ENCODE results near the gene TPCN2. TPM values are rescaled to one million over a fixed set of nuclear protein-coding genes. Genes with fewer than 3 reads are reported as not detected.

The TPCN2 gene
- total and polyA plus RNA-seq, 9 of the 15 experiments (the other 6 are each of a cell fraction or from before 2014, with no cell fraction given), result 0.66 to 10.2 (median 4.6) TPM

DNA sequence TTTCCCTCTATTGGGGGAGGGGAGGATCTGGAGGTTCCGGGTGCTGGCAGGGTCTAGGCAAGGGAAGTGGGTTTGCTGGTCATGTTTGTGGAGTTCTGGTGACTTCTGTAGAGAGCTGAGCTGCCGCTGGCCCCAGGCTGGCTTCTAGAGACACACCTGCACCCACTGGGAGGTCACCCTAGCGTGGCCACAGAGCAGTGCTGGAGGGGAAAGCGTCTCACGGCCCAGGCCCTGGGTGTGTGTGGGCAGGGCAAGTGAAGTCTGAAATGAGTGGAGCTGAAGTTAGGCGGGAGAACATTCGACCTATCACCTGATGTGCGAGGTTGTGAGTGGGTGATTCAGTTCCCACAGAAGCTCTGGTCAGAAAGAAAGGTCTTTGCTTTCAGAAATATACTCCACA, 134.9 kb downstream of the TPCN2 start:
- 6% methylated on average over 8 of the region's 8 CpGs for WGBS (ENCODE audit: insufficient coverage, low coverage, missing lambda C conversion rate)
- in situ Hi-C loops (cut with MboI), result no loop called here
- H3K36me3 ChIP-seq (ENCODE audit: control insufficient read depth, insufficient read depth, low read length), result no peaks in the 10 kb centered on the region
- no peak overlapping the region for H3K4me2 ChIP-seq (ENCODE audit: insufficient read depth, low read length)
- H3K4me1 ChIP-seq (replicated peaks in 1 of 2; ENCODE audit: control insufficient read depth in 2 of 2, insufficient read depth in 2 of 2, low read length in 2 of 2), result peaks cover 0 to 7% of the 10 kb centered on the region in 2 experiments; a peak in 3 of 5 replicates
- no peaks in the 10 kb centered on the region for H3K79me2 ChIP-seq (ENCODE audit: control insufficient read depth, insufficient read depth, low read length)
- H4K20me1 ChIP-seq (replicated peaks; ENCODE audit: control insufficient read depth, insufficient read depth, low read length), result no peaks in the 10 kb centered on the region
- no peak for DNase-seq (ENCODE audit: extremely low read depth in 1 of 4, low spot score in 3 of 4)
- no peak for FAIRE-seq
- TF ChIP-seq, protein P1, sequence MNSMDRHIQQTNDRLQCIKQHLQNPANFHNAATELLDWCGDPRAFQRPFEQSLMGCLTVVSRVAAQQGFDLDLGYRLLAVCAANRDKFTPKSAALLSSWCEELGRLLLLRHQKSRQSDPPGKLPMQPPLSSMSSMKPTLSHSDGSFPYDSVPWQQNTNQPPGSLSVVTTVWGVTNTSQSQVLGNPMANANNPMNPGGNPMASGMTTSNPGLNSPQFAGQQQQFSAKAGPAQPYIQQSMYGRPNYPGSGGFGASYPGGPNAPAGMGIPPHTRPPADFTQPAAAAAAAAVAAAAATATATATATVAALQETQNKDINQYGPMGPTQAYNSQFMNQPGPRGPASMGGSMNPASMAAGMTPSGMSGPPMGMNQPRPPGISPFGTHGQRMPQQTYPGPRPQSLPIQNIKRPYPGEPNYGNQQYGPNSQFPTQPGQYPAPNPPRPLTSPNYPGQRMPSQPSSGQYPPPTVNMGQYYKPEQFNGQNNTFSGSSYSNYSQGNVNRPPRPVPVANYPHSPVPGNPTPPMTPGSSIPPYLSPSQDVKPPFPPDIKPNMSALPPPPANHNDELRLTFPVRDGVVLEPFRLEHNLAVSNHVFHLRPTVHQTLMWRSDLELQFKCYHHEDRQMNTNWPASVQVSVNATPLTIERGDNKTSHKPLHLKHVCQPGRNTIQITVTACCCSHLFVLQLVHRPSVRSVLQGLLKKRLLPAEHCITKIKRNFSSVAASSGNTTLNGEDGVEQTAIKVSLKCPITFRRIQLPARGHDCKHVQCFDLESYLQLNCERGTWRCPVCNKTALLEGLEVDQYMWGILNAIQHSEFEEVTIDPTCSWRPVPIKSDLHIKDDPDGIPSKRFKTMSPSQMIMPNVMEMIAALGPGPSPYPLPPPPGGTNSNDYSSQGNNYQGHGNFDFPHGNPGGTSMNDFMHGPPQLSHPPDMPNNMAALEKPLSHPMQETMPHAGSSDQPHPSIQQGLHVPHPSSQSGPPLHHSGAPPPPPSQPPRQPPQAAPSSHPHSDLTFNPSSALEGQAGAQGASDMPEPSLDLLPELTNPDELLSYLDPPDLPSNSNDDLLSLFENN (IDR thresholded peaks at IDR 0.05; ENCODE audit: low read depth in 2 of 2, low read length in 2 of 2), result no peak
- TF ChIP-seq ZNF707 (CRISPR knock-in tag; conservative IDR thresholded peaks at IDR 0.05) (no peak), ZNF24 (IDR thresholded peaks at IDR 0.05) (no peak), HMG20B (CRISPR knock-in tag; IDR thresholded peaks at IDR 0.05) (no peak), NR1H2 (CRISPR knock-in tag; IDR thresholded peaks at IDR 0.05) (no peak)
- TF ChIP-seq, protein P2, sequence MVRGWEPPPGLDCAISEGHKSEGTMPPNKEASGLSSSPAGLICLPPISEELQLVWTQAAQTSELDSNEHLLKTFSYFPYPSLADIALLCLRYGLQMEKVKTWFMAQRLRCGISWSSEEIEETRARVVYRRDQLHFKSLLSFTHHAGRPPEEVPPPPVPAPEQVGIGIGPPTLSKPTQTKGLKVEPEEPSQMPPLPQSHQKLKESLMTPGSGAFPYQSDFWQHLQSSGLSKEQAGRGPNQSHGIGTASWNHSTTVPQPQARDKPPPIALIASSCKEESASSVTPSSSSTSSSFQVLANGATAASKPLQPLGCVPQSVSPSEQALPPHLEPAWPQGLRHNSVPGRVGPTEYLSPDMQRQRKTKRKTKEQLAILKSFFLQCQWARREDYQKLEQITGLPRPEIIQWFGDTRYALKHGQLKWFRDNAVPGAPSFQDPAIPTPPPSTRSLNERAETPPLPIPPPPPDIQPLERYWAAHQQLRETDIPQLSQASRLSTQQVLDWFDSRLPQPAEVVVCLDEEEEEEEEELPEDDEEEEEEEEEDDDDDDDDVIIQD (CRISPR knock-in tag; IDR thresholded peaks at IDR 0.05), result no peak
- TF ChIP-seq, protein P3, sequence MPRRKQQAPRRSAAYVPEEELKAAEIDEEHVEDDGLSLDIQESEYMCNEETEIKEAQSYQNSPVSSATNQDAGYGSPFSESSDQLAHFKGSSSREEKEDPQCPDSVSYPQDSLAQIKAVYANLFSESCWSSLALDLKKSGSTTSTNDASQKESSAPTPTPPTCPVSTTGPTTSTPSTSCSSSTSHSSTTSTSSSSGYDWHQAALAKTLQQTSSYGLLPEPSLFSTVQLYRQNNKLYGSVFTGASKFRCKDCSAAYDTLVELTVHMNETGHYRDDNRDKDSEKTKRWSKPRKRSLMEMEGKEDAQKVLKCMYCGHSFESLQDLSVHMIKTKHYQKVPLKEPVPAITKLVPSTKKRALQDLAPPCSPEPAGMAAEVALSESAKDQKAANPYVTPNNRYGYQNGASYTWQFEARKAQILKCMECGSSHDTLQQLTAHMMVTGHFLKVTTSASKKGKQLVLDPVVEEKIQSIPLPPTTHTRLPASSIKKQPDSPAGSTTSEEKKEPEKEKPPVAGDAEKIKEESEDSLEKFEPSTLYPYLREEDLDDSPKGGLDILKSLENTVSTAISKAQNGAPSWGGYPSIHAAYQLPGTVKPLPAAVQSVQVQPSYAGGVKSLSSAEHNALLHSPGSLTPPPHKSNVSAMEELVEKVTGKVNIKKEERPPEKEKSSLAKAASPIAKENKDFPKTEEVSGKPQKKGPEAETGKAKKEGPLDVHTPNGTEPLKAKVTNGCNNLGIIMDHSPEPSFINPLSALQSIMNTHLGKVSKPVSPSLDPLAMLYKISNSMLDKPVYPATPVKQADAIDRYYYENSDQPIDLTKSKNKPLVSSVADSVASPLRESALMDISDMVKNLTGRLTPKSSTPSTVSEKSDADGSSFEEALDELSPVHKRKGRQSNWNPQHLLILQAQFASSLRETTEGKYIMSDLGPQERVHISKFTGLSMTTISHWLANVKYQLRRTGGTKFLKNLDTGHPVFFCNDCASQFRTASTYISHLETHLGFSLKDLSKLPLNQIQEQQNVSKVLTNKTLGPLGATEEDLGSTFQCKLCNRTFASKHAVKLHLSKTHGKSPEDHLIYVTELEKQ (CRISPR knock-in tag; IDR thresholded peaks at IDR 0.05), result no peak
- no peak overlapping the region for H3K9ac ChIP-seq (ENCODE audit: insufficient read depth in 1 of 2, low read depth in 2 of 2, low read length in 2 of 2)
- ATAC-seq, result no peak
- no TSS peak for BruUV-seq (replicated peaks)
- ChIA-PET POLR2A (interaction anchor here (0.7 kb wide), 2 partner anchors 29 to 603 kb away, joined by 3 to 4 read pairs; no protein-coding TSS in a partner anchor), CTCF (ENCODE audit: low intra/inter-chr PET ratio) (no interaction called here)
- H2AFZ ChIP-seq (ENCODE audit: low read depth, low read length), result no peak overlapping the region
- H3K9me1 ChIP-seq (ENCODE audit: control insufficient read depth, insufficient read depth, low read length), result no peaks in the 10 kb centered on the region
- H3K4me3 ChIP-seq, result no peak overlapping the region
- no peak overlapping the region for H3K27ac ChIP-seq (ENCODE audit: extremely low read depth, low read depth, low read length)
- intact Hi-C loops (cut with micrococcal nuclease), result no loop called here
- peaks cover 12 to 65% of the 10 kb centered on the region in 2 experiments for H3K27me3 ChIP-seq (ENCODE audit: control insufficient read depth in 2 of 2, insufficient read depth in 2 of 2, low read length in 2 of 2)
- peaks cover 2% of the 10 kb centered on the region; the same call in 1 of the 2 replicates for H3K9me3 ChIP-seq (replicated peaks; ENCODE audit: control insufficient read depth, insufficient read depth, low read depth, low read length)

Measured in K562 (cell line).